Lower leg skin (tissue), 4 donors: Measurements from ENCODE around the gene FAM117B. TPM values are rescaled to one million over a fixed set of nuclear protein-coding genes. Genes with fewer than 3 reads are reported as not detected.
"Not testable (repeated sequence)": the region's sequence is repeated elsewhere in the genome, so short reads cannot be mapped to it uniquely, and the experiment has no call there.

Experiments used
- DNase-seq, 2 donors: peaks; one replicate each; pipeline ENCODE4 v3.0.0-alpha.2; 2019; ENCODE audit warnings: low spot score in 2 of 2
- H3K4me3 ChIP-seq: fragments of 200-600 bp; sonication (generic); 2 replicates; pipeline ENCODE4 v1.5.1; 2017; ENCODE audit warnings: mild to moderate bottlenecking, low read depth; ENCODE audit not compliant: poor library complexity, severe bottlenecking
- CTCF ChIP-seq, 3 donors: fragments of 450-650 bp; IDR thresholded peaks; one replicate each; pipeline ENCODE4 v1.5.1; 2016; ENCODE audit warnings: antibody characterized with exemption in 3 of 3, mild to moderate bottlenecking in 3 of 3, moderate library complexity in 2 of 3
- POLR2A ChIP-seq, 2 donors: fragments of 450-650 bp; IDR thresholded peaks; one replicate each; pipeline ENCODE4 v1.6.1; 2016 to 2017; ENCODE audit warnings: antibody characterized with exemption in 2 of 2, mild to moderate bottlenecking in 1 of 2, moderate library complexity in 1 of 2
- WGBS, 2 donors: methylation state at CpG; one replicate each; pipeline ENCODE4 v1.1.5; 2018; 5-methylcytosine and 5-hydroxymethylcytosine counted together
- intact Hi-C: fragments of 100-400 bp; cut with DNase I; formaldehyde crosslinking; loops from one replicate; pipeline ENCODE4 v1.15.0; 2023; ENCODE audit warnings: low total_unique reads
- total RNA-seq, 4 donors: library from RNA; depleted of rRNA; stranded (reverse); fragments of >200 nt; gene quantifications; one replicate each; pipeline ENCODE4 v1.1.0, GENCODE V29; 2016

FAM117B gene
- total RNA-seq, 4 donors from 2014 or later = 9.6 to 28.8 (median 17.0) TPM

- intact Hi-C loops = no loop called here
- 65 to 73% methylated on average over 4 of the region's 4 CpGs for WGBS, 2 donors
- TF ChIP-seq POLR2A (IDR thresholded peaks at IDR 0.05) (no peak), CTCF (IDR thresholded peaks at IDR 0.05) (no peak)
- no peak overlapping the region for H3K4me3 ChIP-seq
- no peak for DNase-seq
These were observed 70.8 kb downstream of the FAM117B start for GRCh38 chr2:202705446-202706020.

GRCh38 chr2:202714971-202715935 lies 80.5 kb downstream of the FAM117B start:
- WGBS, 2 donors = 96 to 98% methylated on average over 25 to 30 of the region's 64 CpGs
- intact Hi-C loops, DNase-seq, H3K4me3 ChIP-seq: not testable (repeated sequence)

- intact Hi-C loops = no loop called here
- DNase-seq = no peak
- 99% methylated on average over 5 of the region's 5 CpGs for WGBS, 2 donors
- TF ChIP-seq CTCF (IDR thresholded peaks at IDR 0.05) (no peak), POLR2A (IDR thresholded peaks at IDR 0.05) (no peak)
- H3K4me3 ChIP-seq = no peak overlapping the region
These were observed 81.4 kb downstream of the FAM117B start for GRCh38 chr2:202716114-202716718.

- intact Hi-C loops = no loop called here
- WGBS, 2 donors = 82 to 85% methylated on average over 2 of the region's 2 CpGs
These were observed 82.3 kb downstream of the FAM117B start for GRCh38 chr2:202716953-202717597.

GRCh38 chr2:202717598-202718310 lies 83.0 kb downstream of the FAM117B start:
- no peak for TF ChIP-seq CTCF (IDR thresholded peaks at IDR 0.05)
- TF ChIP-seq POLR2A (IDR thresholded peaks at IDR 0.05) = no peak
- DNase-seq = no peak
- WGBS, 2 donors = 80 to 90% methylated on average over 3 of the region's 3 CpGs

More at GRCh38 chr2:202716953-202717597, 82.3 kb downstream of the FAM117B start:
- H3K4me3 ChIP-seq = no peak overlapping the region
- TF ChIP-seq CTCF (IDR thresholded peaks at IDR 0.05) (no peak), POLR2A (IDR thresholded peaks at IDR 0.05) (no peak)
- DNase-seq = no peak

More at GRCh38 chr2:202717598-202718310, 83.0 kb downstream of the FAM117B start:
- no peak overlapping the region for H3K4me3 ChIP-seq
- intact Hi-C loops = no loop called here
